PC-3 (cell line): ENCODE results near the gene CCDC200.

Experiments
- EZH2 ChIP-seq: fragments of 300-600 bp; sonication (generic); IDR thresholded peaks from one replicate; pipeline ENCODE4 v1.6.1; 2017; ENCODE audit warnings: antibody characterized with exemption, mild to moderate bottlenecking, low read length; ENCODE audit not compliant: unreplicated experiment
- TF ChIP-seq, protein P1 (sequence below): fragments of 300-600 bp; sonication (generic); conservative IDR thresholded peaks from 2 replicates; pipeline ENCODE4 v1.5.1; 2017; ENCODE audit warnings: antibody characterized with exemption, low read depth, mild to moderate bottlenecking, low read length

DNA sequence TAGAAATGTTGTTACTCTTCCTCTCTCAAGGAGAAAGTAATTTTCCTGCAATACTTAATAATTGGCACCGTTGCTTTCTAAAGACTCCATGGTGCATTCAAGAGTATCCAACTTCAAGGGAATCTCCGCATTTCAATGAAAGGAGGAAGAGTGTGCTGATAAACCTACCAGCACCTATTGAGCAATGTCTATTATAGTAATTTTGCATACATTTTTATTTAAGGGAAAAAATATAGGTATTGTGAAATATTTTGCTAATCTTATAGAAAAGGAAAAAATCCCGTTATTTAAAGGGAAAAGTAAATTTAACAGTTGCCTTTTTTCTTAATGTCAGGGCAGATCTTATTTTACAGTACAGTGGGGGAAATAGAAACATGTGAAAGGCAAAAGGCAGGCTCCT lies 17.8 kb downstream of the CCDC200 start:
- TF ChIP-seq EZH2, result no peak
- TF ChIP-seq, protein P1, sequence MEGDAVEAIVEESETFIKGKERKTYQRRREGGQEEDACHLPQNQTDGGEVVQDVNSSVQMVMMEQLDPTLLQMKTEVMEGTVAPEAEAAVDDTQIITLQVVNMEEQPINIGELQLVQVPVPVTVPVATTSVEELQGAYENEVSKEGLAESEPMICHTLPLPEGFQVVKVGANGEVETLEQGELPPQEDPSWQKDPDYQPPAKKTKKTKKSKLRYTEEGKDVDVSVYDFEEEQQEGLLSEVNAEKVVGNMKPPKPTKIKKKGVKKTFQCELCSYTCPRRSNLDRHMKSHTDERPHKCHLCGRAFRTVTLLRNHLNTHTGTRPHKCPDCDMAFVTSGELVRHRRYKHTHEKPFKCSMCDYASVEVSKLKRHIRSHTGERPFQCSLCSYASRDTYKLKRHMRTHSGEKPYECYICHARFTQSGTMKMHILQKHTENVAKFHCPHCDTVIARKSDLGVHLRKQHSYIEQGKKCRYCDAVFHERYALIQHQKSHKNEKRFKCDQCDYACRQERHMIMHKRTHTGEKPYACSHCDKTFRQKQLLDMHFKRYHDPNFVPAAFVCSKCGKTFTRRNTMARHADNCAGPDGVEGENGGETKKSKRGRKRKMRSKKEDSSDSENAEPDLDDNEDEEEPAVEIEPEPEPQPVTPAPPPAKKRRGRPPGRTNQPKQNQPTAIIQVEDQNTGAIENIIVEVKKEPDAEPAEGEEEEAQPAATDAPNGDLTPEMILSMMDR, result no peak
